ENCODE data around the gene CPB2.

GRCh38 chr13:46101484-46102254, 3.2 kb downstream of the CPB2 start:
- no peak for TF ChIP-seq POLR2A (IDR thresholded peaks at IDR 0.05)
- no peak for TF ChIP-seq CTCF (IDR thresholded peaks at IDR 0.05 in 8 of 11, conservative IDR thresholded peaks at IDR 0.05 in 3 of 11)
- no peak for TF ChIP-seq POLR2AphosphoS5 (IDR thresholded peaks at IDR 0.05)
